Activated gamma-delta T cell treated with Interleukin-2 at 50 U/mL for 16 hours (primary cell): ENCODE measurements around the gene RNF13.
"Not testable (repeated sequence)": the region's sequence is repeated elsewhere in the genome, so short reads cannot be mapped to it uniquely, and the experiment has no call there.

Source experiments
- DNase-seq: peaks from one replicate; pipeline ENCODE4 v3.0.0-alpha.2; 2020

The RNF13 gene

GRCh38 chr3:149963485-149963884, 150.5 kb downstream of the RNF13 start:
- DNase-seq: no peak

GRCh38 chr3:149964291-149964690, 151.3 kb downstream of the RNF13 start:
- no peak for DNase-seq

GRCh38 chr3:149965278-149965677, 152.3 kb downstream of the RNF13 start:
- DNase-seq: no peak

- no peak for DNase-seq
Measured at GRCh38 chr3:149967086-149967685, 154.2 kb downstream of the RNF13 start.

- no peak for DNase-seq
Measured at GRCh38 chr3:149968216-149968615, 155.2 kb downstream of the RNF13 start.

- no peak for DNase-seq
Measured at GRCh38 chr3:149969110-149969939, 156.3 kb downstream of the RNF13 start.

GRCh38 chr3:149969940-149970715, 157.1 kb downstream of the RNF13 start:
- peak; percentile 71 for DNase-seq

- DNase-seq: peak; percentile 44
Measured at GRCh38 chr3:149970716-149971402, 157.8 kb downstream of the RNF13 start, which contains the start of gene PFN2. Gene PFN2 (minus strand): TSS chr3:149970895. CDS start chr3:149970856, 39 bp downstream.

- peak; percentile 12 for DNase-seq
Measured at GRCh38 chr3:149971403-149972075, 158.5 kb downstream of the RNF13 start.

GRCh38 chr3:149975919-149976318, 162.9 kb downstream of the RNF13 start:
- no peak for DNase-seq

GRCh38 chr3:149977386-149977785, 164.4 kb downstream of the RNF13 start:
- DNase-seq: no peak

GRCh38 chr3:149981979-149982378, 169.0 kb downstream of the RNF13 start:
- not testable (repeated sequence) for DNase-seq

- DNase-seq: not testable (repeated sequence)
Measured at GRCh38 chr3:149983053-149983452, 170.0 kb downstream of the RNF13 start.

- DNase-seq: no peak
Measured at GRCh38 chr3:149983628-149984027, 170.6 kb downstream of the RNF13 start.

GRCh38 chr3:149989307-149989706, 176.3 kb downstream of the RNF13 start:
- DNase-seq: no peak

- no peak for DNase-seq
Measured at GRCh38 chr3:149990423-149990948, 177.5 kb downstream of the RNF13 start.

- DNase-seq: no peak
Measured at GRCh38 chr3:149992416-149993058, 179.5 kb downstream of the RNF13 start.

- DNase-seq: no peak
Measured at GRCh38 chr3:149998946-149999345, 185.9 kb downstream of the RNF13 start.

- no peak for DNase-seq
Measured at GRCh38 chr3:149999421-149999820, 186.4 kb downstream of the RNF13 start.

GRCh38 chr3:150000641-150001040, 187.6 kb downstream of the RNF13 start:
- no peak for DNase-seq
